MG63 (cell line): Measurements from ENCODE around the gene SND1. TPM values are rescaled to one million over a fixed set of nuclear protein-coding genes. Genes with fewer than 3 reads are reported as not detected.

ENCODE experiments used
- DNase-seq: peaks from one replicate; pipeline ENCODE4 v3.0.0-alpha.2; 2020
- H3K27me3 ChIP-seq: fragments of 250-450 bp; sonication (Bioruptor Pico); 2 replicates; pipeline ENCODE4 v1.5.1; 2020; ENCODE audit warnings: mild to moderate bottlenecking, moderate library complexity
- H3K36me3 ChIP-seq: fragments of 250-450 bp; sonication (Bioruptor Pico); 2 replicates; pipeline ENCODE4 v1.5.1; 2020; ENCODE audit warnings: mild to moderate bottlenecking, moderate library complexity
- H3K4me3 ChIP-seq: fragments of 250-450 bp; sonication (Bioruptor Pico); 2 replicates; pipeline ENCODE4 v1.5.1; 2020; ENCODE audit warnings: mild to moderate bottlenecking, moderate library complexity
- H3K9me3 ChIP-seq: fragments of 250-450 bp; sonication (Bioruptor Pico); 2 replicates; pipeline ENCODE4 v1.5.1; 2020; ENCODE audit warnings: mild to moderate bottlenecking, moderate library complexity
- total RNA-seq: library from RNA; depleted of rRNA; stranded (reverse); fragments of >200 nt; shearing (Covaris generic); gene quantifications from 2 replicates; pipeline ENCODE4 v1.2.3, GENCODE V29; 2014; ENCODE audit warnings: low replicate concordance

Gene SND1
- total RNA-seq, 1 experiment from 2014 or later: 66.4 TPM

- H3K9me3 ChIP-seq: no peaks in the 10 kb centered on the region
- H3K36me3 ChIP-seq: peaks cover 4% of the 10 kb centered on the region
- H3K27me3 ChIP-seq: no peaks in the 10 kb centered on the region
- no peak for DNase-seq
- H3K4me3 ChIP-seq: no peak overlapping the region
Observed at GRCh38 chr7:127793582-127793981, 141.6 kb downstream of the SND1 start.

GRCh38 chr7:127794136-127794535 lies 142.1 kb downstream of the SND1 start:
- Histone ChIP-seq H3K27me3 (no peaks in the 10 kb centered on the region), H3K9me3 (no peaks in the 10 kb centered on the region), H3K36me3 (peaks cover 4% of the 10 kb centered on the region), H3K4me3 (no peak overlapping the region)
- no peak for DNase-seq

- H3K4me3 ChIP-seq: no peak overlapping the region
Observed at GRCh38 chr7:127794551-127794950, 142.6 kb downstream of the SND1 start.

GRCh38 chr7:127798023-127798422 lies 146.0 kb downstream of the SND1 start:
- Histone ChIP-seq H3K27me3 (no peaks in the 10 kb centered on the region), H3K4me3 (no peak overlapping the region), H3K9me3 (no peaks in the 10 kb centered on the region), H3K36me3 (no peaks in the 10 kb centered on the region; the same call in 1 of the 2 replicates)
- no peak for DNase-seq

More at GRCh38 chr7:127794551-127794950, 142.6 kb downstream of the SND1 start:
- no peaks in the 10 kb centered on the region for H3K27me3 ChIP-seq
- no peaks in the 10 kb centered on the region for H3K9me3 ChIP-seq
- H3K36me3 ChIP-seq: peaks cover 4% of the 10 kb centered on the region
- DNase-seq: no peak

- H3K27me3 ChIP-seq: no peaks in the 10 kb centered on the region
- no peak overlapping the region for H3K4me3 ChIP-seq
- DNase-seq: no peak
- H3K9me3 ChIP-seq: no peaks in the 10 kb centered on the region
- H3K36me3 ChIP-seq: no peaks in the 10 kb centered on the region; the same call in 1 of the 2 replicates
Observed at GRCh38 chr7:127798769-127799372, 146.9 kb downstream of the SND1 start.

- Histone ChIP-seq H3K36me3 (no peaks in the 10 kb centered on the region; the same call in 1 of the 2 replicates), H3K27me3 (no peaks in the 10 kb centered on the region), H3K4me3 (no peak overlapping the region), H3K9me3 (no peaks in the 10 kb centered on the region)
- no peak for DNase-seq
Observed at GRCh38 chr7:127799535-127800305, 147.7 kb downstream of the SND1 start.

- H3K9me3 ChIP-seq: no peaks in the 10 kb centered on the region
- H3K36me3 ChIP-seq: peaks cover 4% of the 10 kb centered on the region
- H3K27me3 ChIP-seq: no peaks in the 10 kb centered on the region
- no peak for DNase-seq
- no peak overlapping the region for H3K4me3 ChIP-seq
Observed at GRCh38 chr7:127802845-127803244, 150.9 kb downstream of the SND1 start.

GRCh38 chr7:127803626-127804025 lies 151.6 kb downstream of the SND1 start:
- Histone ChIP-seq H3K4me3 (no peak overlapping the region), H3K27me3 (no peaks in the 10 kb centered on the region), H3K9me3 (no peaks in the 10 kb centered on the region), H3K36me3 (peaks cover 4% of the 10 kb centered on the region)
- no peak for DNase-seq

GRCh38 chr7:127807340-127807739 lies 155.3 kb downstream of the SND1 start:
- Histone ChIP-seq H3K27me3 (no peaks in the 10 kb centered on the region), H3K4me3 (no peak overlapping the region), H3K9me3 (no peaks in the 10 kb centered on the region), H3K36me3 (peaks cover 10% of the 10 kb centered on the region)
- DNase-seq: no peak

GRCh38 chr7:127807829-127808228 lies 155.8 kb downstream of the SND1 start:
- no peaks in the 10 kb centered on the region for H3K9me3 ChIP-seq
- no peaks in the 10 kb centered on the region for H3K27me3 ChIP-seq
- H3K4me3 ChIP-seq: no peak overlapping the region
- DNase-seq: no peak
- peaks cover 10% of the 10 kb centered on the region for H3K36me3 ChIP-seq

GRCh38 chr7:127809261-127809702 lies 157.3 kb downstream of the SND1 start:
- no peak overlapping the region for H3K4me3 ChIP-seq
- H3K36me3 ChIP-seq: peaks cover 10% of the 10 kb centered on the region
- H3K9me3 ChIP-seq: no peaks in the 10 kb centered on the region
- DNase-seq: no peak
- no peaks in the 10 kb centered on the region for H3K27me3 ChIP-seq

- H3K9me3 ChIP-seq: no peaks in the 10 kb centered on the region
- H3K27me3 ChIP-seq: no peaks in the 10 kb centered on the region
- H3K4me3 ChIP-seq: no peak overlapping the region
- DNase-seq: no peak
- H3K36me3 ChIP-seq: peaks cover 10% of the 10 kb centered on the region
Observed at GRCh38 chr7:127810113-127810512, 158.1 kb downstream of the SND1 start.

- H3K36me3 ChIP-seq: peaks cover 8% of the 10 kb centered on the region
- DNase-seq: no peak
Observed at GRCh38 chr7:127810696-127811660, 159.0 kb downstream of the SND1 start.

GRCh38 chr7:127812540-127812939 lies 160.5 kb downstream of the SND1 start:
- no peak overlapping the region for H3K4me3 ChIP-seq

More at GRCh38 chr7:127810696-127811660, 159.0 kb downstream of the SND1 start:
- Histone ChIP-seq H3K9me3 (no peaks in the 10 kb centered on the region), H3K4me3 (no peak overlapping the region), H3K27me3 (no peaks in the 10 kb centered on the region)

GRCh38 chr7:127813991-127814541 lies 162.1 kb downstream of the SND1 start:
- no peak overlapping the region for H3K4me3 ChIP-seq
- H3K27me3 ChIP-seq: no peaks in the 10 kb centered on the region
- H3K9me3 ChIP-seq: no peaks in the 10 kb centered on the region
- DNase-seq: no peak
- peaks cover 3% of the 10 kb centered on the region; the same call in 1 of the 2 replicates for H3K36me3 ChIP-seq

More at GRCh38 chr7:127812540-127812939, 160.5 kb downstream of the SND1 start:
- peaks cover 7% of the 10 kb centered on the region for H3K36me3 ChIP-seq
- H3K27me3 ChIP-seq: no peaks in the 10 kb centered on the region
- DNase-seq: no peak
- no peaks in the 10 kb centered on the region for H3K9me3 ChIP-seq

- Histone ChIP-seq H3K27me3 (no peaks in the 10 kb centered on the region), H3K4me3 (no peak overlapping the region), H3K9me3 (no peaks in the 10 kb centered on the region), H3K36me3 (peaks cover under 1% of the 10 kb centered on the region; the same call in 1 of the 2 replicates)
- no peak for DNase-seq
Observed at GRCh38 chr7:127815631-127816145, 163.7 kb downstream of the SND1 start.
